Pancreas (tissue), 10 donors: Measurements from ENCODE around the gene ADAM23. TPM values are rescaled to one million over a fixed set of nuclear protein-coding genes. Genes with fewer than 3 reads are reported as not detected.

Experiments
- ATAC-seq, 4 donors: fragments of 200-7000 bp; cut with Tn5 transposase; one replicate each; pipeline versions ENCODE4 v1.8.0 to v1.9.1; 2020; ENCODE audit warnings: mild to moderate bottlenecking in 4 of 4, moderate library complexity in 4 of 4
- DNase-seq, 6 donors: peaks; one replicate each; pipeline ENCODE4 v3.0.0-alpha.2; 2020
- FAIRE-seq: peaks from 2 replicates; lab custom pipeline; 2012; peaks lifted over from hg19 to GRCh38; lab: Jason Lieb, UNC
- H3K27ac ChIP-seq, 4 donors: fragments of 200-600 bp; sonication (generic); 1 replicate in 3 of 4; 2 replicates in 1 of 4; pipeline versions ENCODE4 v1.5.0 to v1.8.0; 2020
- H3K27me3 ChIP-seq, 4 donors: fragments of 200-600 bp; one replicate each; pipeline ENCODE4 v1.8.0; 2021
- H3K36me3 ChIP-seq, 3 donors: fragments of 200-600 bp; sonication (generic) in 1 of 3; one replicate each; pipeline versions ENCODE4 v1.5.0 to v1.8.0; 2020 to 2021
- H3K4me1 ChIP-seq, 3 donors: fragments of 200-600 bp; one replicate each; pipeline ENCODE4 v1.8.0; 2021
- H3K4me3 ChIP-seq, 4 donors: fragments of 200-600 bp; sonication (generic) in 2 of 4; one replicate each; pipeline versions ENCODE4 v1.5.0 to v1.8.0; 2020 to 2021
- H3K9me3 ChIP-seq, 4 donors: fragments of 200-600 bp; one replicate each; pipeline ENCODE4 v1.8.0; 2021
- CTCF ChIP-seq, 4 donors: fragments of 200-600 bp; sonication (generic) in 3 of 4; IDR thresholded peaks; one replicate each; pipeline versions ENCODE4 v1.5.0 to v1.8.0; 2021; ENCODE audit warnings: antibody characterized with exemption in 4 of 4
- WGBS, 2 donors: extraction: QIAGEN DNeasy Blood & Tissue Kit; methylation state at CpG; one replicate each; pipeline ENCODE4 v1.1.7; 2013; 5-methylcytosine and 5-hydroxymethylcytosine counted together
- intact Hi-C, 3 donors: fragments of 100-400 bp; cut with DNase I; formaldehyde crosslinking; loops; one replicate each; pipeline versions ENCODE4 v1.11.1 to v1.14.2; 2022
- polyA plus RNA-seq, 2 donors: library from polyadenylated mRNA; stranded (reverse); fragments of 200-250 nt; gene quantifications; one replicate each; pipeline ENCODE4 v1.2.3, GENCODE V29; 2013
- total RNA-seq, 6 donors: library from RNA; stranded (reverse); fragmentation: NEBNext Ultra II Directional in 4 of 6; extraction: Animal tissue kit (Norgen Biotek cat#: 25700) in 4 of 6; gene quantifications; one replicate each; pipeline versions ENCODE4 v1.2.1 to v1.2.4, GENCODE V29; 2021 to 2023
- donor health status: healthy with polysubstance abuse.
- donor health status: DM: no; HTN: no; CAD: no; lungs with moderate emphysema.
- donor health status: DM: no; HTN: no; CAD: no.
- donor health status: control.
- donor health status: control.
- donor health status: Bipolar disorder and iron deficiency.
- donor health status: DM: yes; HTN: yes; CAD: no.
- donor health status: DM: no; HTN: no; CAD: no.
- donor health status: DM: no; HTN: no; CAD: no.
- donor health status: DM: yes; HTN: yes; CAD: no.

ADAM23 gene
- total and polyA plus RNA-seq, 8 donors: 0.11 to 0.92 (median 0.55) TPM

- TF ChIP-seq CTCF (IDR thresholded peaks at IDR 0.05): no peak
- no peak overlapping the region for H3K27ac ChIP-seq
- H3K9me3 ChIP-seq: no peaks in the 10 kb centered on the region
- H3K27me3 ChIP-seq: no peaks in the 10 kb centered on the region
- no peak for ATAC-seq
- intact Hi-C loops: no loop called here
- FAIRE-seq: no peak
- no peaks in the 10 kb centered on the region for H3K4me1 ChIP-seq
- WGBS, 2 donors: 58 to 61% methylated on average over 2 of the region's 2 CpGs
- no peak overlapping the region for H3K4me3 ChIP-seq
- DNase-seq: no peak
- H3K36me3 ChIP-seq: no peaks in the 10 kb centered on the region
Observed at GRCh38 chr2:206471524-206472062, 28.3 kb downstream of the ADAM23 start.

GRCh38 chr2:206472094-206472493 is 28.8 kb downstream of the ADAM23 start:
- no peak overlapping the region for H3K4me3 ChIP-seq
- no peak for DNase-seq
- TF ChIP-seq CTCF (IDR thresholded peaks at IDR 0.05): no peak
- WGBS, 2 donors: 84 to 86% methylated on average over 5 of the region's 5 CpGs
- no peaks in the 10 kb centered on the region for H3K27me3 ChIP-seq
- no peaks in the 10 kb centered on the region for H3K36me3 ChIP-seq
- H3K9me3 ChIP-seq: no peaks in the 10 kb centered on the region
- no peak for ATAC-seq
- H3K27ac ChIP-seq: no peak overlapping the region
- no peak for FAIRE-seq
- no peaks in the 10 kb centered on the region for H3K4me1 ChIP-seq
- intact Hi-C loops: no loop called here

- FAIRE-seq (no peak), ATAC-seq (no peak)
- TF ChIP-seq CTCF (IDR thresholded peaks at IDR 0.05): no peak
Observed at GRCh38 chr2:206474099-206474498, 30.8 kb downstream of the ADAM23 start.

GRCh38 chr2:206477296-206477695 is 34.0 kb downstream of the ADAM23 start:
- FAIRE-seq: no peak
- intact Hi-C loops: no loop called here
- H3K4me3 ChIP-seq: no peak overlapping the region
- no peaks in the 10 kb centered on the region for H3K4me1 ChIP-seq
- WGBS, 2 donors: 79 to 86% methylated on average over 1 of the region's 1 CpG
- no peaks in the 10 kb centered on the region for H3K27me3 ChIP-seq
- no peak overlapping the region for H3K27ac ChIP-seq
- no peak for DNase-seq
- TF ChIP-seq CTCF (IDR thresholded peaks at IDR 0.05): no peak
- no peaks in the 10 kb centered on the region for H3K9me3 ChIP-seq
- no peak for ATAC-seq
- no peaks in the 10 kb centered on the region for H3K36me3 ChIP-seq

More at GRCh38 chr2:206474099-206474498, 30.8 kb downstream of the ADAM23 start:
- Histone ChIP-seq H3K4me1 (no peaks in the 10 kb centered on the region), H3K27me3 (no peaks in the 10 kb centered on the region), H3K4me3 (no peak overlapping the region), H3K27ac (no peak overlapping the region), H3K9me3 (no peaks in the 10 kb centered on the region), H3K36me3 (no peaks in the 10 kb centered on the region)
- intact Hi-C loops: no loop called here
- WGBS, 2 donors: 82 to 84% methylated on average over 1 of the region's 1 CpG
- no peak for DNase-seq

GRCh38 chr2:206478340-206478739 is 35.0 kb downstream of the ADAM23 start:
- WGBS, 2 donors: 73 to 74% methylated on average over 3 of the region's 3 CpGs
- no peak for DNase-seq
- Histone ChIP-seq H3K4me1 (no peaks in the 10 kb centered on the region), H3K4me3 (no peak overlapping the region), H3K9me3 (no peaks in the 10 kb centered on the region), H3K36me3 (no peaks in the 10 kb centered on the region), H3K27ac (no peak overlapping the region), H3K27me3 (no peaks in the 10 kb centered on the region)
- ATAC-seq: no peak
- no peak for FAIRE-seq
- intact Hi-C loops: no loop called here
- no peak for TF ChIP-seq CTCF (IDR thresholded peaks at IDR 0.05)
